NCI-H82 (cell line): Measurements from ENCODE around the gene GALNT11.
A peak's percentile ranks its signal among the peaks of the same experiment; 100 is the strongest.

Experiments
- DNase-seq: peaks from one replicate; lab custom pipeline; 2025; lab: John Stamatoyannopoulos, UW

GALNT11 gene

DNA sequence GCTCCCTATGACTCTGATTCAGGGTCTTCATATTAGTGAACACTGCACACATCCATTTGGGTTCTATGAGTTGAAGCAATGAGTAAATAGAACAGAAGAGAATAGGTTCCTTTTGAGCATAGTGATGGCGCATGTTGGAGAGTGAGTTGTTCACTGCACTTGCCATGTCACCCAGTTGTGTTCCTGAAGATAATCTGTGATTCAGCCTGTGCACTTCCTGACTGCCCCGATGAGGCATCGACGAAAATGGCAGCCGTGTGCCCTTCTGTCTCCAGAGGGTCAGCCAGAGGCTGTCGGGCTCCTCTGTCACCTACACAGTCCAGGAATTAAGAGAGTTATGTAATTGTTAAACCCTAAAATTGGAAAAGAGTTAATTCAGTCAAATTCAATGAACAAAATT lies 94.7 kb downstream of the GALNT11 start:
- no peak for DNase-seq

DNA sequence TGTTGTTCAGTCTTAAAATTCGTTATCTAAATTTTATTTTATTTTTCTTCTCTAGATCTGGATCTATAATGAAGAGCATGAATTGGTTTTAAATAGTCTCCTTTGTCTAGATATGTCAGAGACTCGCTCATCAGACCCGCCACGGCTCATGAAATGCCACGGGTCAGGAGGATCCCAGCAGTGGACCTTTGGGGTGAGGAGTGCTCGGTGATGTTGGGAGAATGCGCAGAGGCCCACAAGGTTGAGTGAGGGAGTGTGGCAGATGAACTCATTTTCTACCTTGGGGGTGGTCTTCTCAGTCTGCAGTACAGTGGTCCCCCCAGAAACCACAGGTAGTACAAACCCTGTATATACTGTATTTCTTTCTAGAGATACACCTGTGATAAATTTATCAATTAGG lies 95.3 kb downstream of the GALNT11 start:
- no peak for DNase-seq

DNA sequence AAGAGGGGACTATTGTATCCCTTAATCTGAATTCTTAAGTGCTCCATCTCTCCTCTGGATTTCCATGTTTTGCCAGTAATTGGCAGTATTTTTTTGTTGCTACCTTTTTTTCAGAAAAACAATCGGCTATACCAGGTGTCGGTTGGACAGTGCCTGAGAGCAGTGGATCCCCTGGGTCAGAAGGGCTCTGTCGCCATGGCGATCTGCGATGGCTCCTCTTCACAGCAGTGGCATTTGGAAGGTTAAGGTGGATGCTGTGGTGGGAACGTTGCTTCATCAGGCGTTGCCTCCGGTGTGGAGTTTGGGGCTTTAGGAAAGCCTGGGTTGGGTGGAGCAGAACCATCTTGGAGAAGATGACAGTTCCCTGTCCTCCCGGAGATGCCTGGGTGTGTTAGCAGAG lies 96.0 kb downstream of the GALNT11 start:
- DNase-seq: no peak

DNA sequence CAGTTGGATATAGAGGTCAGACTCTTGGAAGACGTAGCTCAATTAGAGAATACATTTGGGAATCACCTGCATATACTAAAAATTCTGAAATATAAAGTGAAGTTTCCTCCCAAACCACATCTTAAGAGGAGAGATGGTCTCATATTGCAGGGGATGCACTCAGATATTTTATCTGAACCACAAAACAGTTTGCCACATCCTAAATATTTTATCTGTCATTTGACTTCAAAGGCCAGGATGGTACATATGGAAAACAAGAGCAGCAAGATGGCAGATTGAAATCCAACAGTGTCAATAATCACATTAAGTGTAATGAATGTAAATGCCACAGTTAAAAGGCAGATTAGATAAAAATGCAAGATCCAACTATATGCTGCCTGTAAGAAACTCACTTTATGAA lies 97.1 kb downstream of the GALNT11 start:
- DNase-seq: no peak

DNA sequence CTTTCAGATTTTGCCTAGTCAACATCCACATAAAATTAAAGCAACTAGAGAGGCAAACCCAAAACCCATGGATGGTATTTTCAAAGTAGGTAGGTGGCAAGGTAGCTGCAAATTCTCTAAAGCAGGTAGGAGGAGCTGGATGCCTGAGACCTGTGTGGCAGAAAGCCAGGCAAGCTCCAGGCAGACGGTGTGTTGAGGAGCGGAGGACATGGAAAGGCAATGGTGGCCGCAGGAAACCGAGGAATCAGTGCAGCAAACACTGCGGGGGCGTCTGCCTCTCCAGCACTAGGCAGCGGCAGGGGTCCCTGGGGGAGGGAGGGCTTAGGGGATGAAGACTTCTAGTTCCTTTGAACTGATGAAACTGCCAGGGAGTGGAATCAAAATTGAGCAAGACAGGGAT lies 101.3 kb downstream of the GALNT11 start:
- DNase-seq: no peak

DNA sequence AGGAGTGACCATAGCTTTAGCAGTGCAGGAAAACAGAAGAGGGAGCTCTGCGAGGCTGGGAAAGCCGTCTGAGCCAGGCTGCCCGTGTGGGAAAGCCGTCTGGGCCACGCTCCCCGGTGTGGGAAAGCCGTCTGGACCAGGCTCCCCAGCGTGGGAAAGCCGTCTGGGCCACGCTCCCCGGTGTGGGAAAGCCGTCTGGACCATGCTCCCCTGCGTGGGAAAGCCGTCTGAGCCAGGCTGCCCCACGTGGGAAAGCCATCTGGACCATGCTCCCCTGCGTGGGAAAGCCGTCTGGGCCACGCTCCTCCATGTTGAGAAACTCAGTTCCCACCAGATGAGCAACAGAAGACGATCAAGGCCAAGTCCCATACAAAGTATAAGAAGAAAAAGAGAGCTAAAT lies 101.8 kb downstream of the GALNT11 start:
- no peak for DNase-seq

DNA sequence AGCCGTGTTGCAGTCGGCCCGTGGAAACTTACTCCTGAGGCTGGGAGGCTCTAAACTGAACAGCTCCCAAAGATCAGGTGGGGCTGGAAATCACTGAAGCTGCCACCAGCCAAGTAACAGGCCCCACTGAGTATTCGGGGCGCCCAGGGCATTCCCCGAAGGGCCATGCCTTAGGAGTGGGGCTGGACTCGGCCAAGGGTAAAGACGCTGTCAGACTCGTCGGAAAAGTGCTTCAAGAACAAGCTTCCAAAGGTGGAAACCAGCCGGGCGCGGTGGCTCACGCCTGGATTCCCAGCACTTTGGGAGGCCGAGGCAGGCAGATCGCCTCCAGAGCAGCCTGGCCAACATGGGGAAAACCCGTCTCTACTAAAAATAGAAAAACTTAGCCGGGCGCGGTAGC lies 102.8 kb downstream of the GALNT11 start:
- DNase-seq: no peak

DNA sequence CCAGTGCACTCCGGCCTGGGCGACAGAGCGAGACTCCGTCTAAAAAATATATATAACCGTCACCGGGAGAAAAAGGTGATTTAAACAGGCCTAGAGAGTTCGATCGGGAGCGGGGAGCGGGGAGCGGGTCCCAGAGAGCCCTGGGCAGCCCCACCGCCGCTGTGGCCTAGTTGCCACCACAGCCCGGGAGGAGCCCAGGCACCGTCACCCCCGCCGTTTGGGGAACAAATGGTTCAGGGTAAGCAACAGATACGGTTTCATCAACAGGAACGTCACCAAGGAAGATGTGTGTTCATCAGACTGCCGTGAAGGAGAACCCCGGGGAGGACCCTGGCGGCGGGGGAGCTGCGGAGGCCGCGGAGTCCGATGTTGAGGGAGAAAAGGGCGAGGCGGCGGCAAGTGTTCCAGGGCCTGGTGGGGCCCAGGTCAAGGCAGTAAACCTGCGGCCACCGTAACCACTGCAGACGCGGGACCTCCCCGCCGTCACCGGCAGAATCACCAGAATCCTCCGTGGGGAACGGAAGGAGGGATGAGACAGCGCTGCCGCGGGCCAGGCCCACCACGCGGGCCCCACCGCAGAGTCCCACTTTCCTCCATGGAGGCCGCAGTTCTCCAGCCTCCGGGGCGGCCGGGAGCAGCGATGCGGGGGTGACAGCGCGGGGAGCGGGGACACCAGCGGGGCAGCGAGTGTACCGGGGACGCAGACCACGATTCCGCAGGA lies 103.4 kb downstream of the GALNT11 start:
- no peak for DNase-seq

DNA sequence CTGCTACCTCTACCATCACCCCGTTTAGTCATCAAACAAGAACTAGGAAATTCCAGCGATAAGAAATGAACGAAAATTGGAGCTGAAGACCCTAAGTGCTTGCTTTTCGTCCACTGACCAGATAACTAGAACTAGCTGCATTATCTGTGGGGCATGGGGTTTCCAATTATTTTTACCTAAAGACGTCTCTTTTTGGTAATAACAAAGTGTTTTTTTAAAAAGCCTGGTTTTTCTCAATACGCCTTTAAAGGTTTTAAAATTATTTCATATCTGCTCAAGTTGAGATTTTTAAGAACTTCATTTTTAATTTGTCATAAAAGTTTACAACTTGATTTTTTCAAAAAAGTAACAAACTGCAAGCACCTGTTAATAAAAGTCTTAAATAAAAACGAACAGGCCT lies 104.2 kb downstream of the GALNT11 start:
- no peak for DNase-seq

DNA sequence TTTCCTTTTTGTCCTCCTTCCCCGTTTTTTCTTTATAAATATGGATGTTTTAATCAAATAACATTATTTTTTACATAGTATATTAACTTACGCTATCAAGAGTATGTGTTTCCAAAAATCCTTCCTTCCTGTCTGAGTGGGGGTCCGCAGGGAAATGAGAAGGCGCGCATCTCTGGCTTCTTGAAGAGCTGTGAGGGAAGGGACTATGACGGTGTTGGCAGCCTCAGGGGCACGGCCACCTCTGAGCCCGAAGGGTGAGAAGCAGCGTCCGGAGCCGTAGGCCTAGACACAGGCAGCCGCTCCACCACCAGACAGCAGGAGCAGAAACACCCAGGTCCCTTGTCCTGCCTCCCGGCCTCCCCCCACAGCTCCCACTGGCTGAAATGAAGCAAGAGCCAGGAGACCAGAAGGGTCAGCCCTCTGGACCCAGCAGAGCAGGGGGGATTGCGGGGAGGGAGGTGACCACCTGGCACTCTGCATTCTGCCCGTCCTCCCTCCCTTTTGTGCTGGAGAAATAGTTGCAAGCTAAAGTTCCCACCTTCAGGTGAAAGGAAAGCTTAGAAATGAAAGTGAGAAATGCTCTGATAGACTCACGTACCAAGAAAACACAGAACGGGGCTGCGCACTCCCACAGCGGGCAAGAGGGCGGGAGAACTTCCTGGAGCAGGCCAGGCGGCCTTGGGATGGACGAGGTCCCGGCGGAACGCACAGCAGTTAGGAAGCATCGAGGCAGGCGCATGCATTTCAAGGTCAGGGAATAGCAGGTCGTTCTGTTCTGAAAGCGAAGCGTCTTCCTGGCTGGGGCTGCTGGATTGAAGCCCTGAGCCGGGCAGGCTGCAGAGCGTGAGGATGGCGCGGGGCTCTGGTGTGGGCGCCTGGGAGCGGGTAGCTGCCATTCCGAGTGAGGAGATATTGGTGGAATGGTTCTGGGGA lies 105.5 kb downstream of the GALNT11 start:
- DNase-seq: no peak

DNA sequence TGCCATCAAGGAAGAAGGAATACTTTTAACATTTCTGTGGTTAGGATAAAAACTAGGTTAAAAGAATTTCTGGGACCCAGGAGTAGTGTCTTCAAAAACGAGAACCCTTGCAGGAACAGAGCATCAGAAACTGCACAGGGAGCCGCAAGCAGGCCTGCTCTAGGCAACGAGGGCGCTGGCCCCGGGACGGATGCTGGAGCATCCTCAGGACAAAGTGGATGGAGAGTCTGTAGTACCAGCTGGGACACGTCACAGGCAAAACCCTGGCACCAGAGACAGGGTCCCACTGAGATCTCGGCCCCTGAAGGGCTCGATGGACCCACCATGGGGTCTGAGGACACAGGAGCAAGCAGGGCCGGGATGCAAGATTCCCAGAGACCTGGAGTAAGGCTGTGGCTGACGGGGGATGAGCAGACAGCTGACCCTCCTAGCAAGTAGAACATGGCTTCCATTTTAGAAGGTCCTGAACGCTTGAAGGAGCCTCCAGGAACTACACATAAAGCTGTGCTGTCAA lies 106.6 kb downstream of the GALNT11 start:
- DNase-seq: no peak

DNA sequence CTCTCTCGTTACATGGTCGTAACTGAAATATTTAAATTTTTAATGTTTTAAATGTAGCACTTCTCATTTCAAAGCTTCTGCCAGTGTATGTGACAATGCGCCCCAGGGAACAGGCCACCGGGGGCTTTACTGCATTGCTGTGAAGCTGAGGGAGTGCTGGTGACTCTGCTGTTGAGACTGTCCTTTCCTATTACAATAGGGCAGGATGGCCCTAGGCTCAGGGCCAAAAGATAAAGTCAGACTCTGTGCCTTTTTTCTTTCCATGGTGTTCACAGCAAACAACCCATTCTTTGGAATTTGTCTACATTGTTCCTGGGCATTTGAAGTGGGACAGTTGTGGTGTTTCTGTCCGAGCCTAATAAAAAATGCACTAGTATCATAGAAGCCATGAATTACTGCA lies 107.3 kb downstream of the GALNT11 start:
- DNase-seq: no peak

DNA sequence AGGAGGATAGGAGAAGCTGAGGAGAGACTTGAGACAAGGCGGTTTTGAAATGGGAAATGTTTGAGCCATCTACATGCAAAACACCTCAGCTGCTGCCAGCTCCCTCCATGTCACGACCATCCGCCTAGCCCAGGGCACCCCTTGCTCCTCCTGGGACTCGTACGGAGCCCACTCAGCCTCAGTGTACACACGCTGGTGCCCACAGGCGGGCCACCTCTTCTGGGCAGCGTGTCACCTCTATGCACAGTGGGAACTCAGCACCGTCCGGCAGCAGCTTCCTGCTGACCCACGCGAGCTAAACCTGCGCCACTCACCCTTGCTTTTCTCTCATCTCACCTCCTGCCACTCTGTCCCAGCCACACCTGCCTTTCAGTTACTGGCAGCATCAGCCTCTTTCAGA lies 108.3 kb downstream of the GALNT11 start:
- DNase-seq: no peak

DNA sequence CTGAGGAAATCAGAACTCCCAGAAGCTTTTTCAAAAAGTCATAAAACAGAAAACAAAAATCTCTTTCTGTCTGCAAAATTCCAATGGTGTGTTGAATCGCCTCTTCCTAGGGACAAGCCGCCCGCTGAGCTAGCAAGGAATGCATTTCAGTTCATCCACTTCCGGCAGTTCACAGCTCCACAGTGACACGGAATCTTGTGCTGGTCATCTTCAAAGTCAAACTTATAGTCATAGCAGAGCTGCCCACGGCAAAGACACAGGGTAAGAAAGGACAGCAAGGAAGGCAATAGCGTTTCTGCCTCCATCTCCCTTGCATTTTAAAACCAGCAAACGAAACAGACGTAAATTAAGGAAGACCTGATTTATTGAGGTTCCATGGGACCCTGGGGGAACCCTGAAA lies 111.2 kb downstream of the GALNT11 start:
- no peak for DNase-seq

DNA sequence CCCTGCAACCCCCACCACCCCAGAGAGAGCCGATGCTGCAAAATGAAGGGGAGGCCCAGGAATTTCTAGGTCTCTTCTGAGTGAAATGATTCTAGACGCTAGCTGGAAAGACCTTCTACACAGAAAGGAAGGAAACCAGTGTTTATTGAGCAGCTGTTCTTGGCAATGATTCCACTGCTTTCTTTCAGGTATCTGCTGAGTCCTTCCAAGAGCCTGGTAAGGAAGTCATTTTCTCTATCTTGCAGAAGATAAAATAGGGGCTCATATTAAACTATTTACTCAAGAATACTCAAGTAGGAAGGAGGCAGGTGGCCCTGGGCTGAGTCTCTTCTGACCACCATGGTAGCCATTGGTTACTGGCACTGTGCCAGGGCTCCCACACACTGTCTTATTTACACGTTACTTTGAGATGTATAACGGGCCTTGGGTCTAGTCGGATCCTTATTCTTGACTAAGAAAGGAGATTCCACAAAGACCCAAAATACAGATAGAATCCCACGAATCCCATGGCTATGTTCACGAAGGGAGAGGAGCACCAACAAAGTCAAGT lies 112.1 kb downstream of the GALNT11 start:
- peak; percentile 2 for DNase-seq

DNA sequence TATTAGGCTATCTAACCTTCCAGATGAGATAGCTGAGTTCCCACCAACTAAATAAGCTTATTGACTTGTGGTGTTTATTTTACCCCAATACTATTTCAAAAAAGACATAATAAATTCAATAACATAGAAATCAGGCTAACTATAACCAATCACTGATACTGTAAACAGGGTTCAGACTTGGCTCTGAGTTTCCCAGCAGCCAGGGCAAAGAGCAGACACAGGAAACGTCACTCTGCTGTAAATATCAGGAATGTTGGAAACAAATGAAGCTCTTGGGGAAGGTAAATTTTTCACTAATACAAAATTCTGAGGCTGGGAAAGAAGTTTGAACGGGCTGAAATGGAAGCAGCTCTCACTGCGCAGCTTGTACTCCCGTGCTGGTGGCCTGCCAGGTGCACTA lies 114.6 kb downstream of the GALNT11 start:
- no peak for DNase-seq

DNA sequence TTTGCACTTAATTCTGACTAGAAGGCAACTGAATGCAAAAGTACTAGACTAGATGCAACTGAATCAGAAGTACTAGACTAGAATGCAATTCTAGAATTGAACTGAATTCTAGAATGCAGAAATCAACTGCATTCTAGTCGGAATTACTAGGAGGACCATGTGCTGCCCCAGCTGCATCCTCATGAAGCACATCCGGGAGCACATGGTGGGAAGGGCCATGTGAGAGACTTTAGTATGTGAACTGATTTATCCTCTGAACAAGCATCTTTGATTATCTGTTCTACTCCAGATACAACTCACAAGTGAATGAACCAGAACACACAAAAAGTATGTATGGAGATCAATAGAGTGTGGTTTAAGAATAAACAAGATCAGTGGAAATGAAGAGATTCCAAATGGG lies 115.1 kb downstream of the GALNT11 start:
- no peak for DNase-seq

DNA sequence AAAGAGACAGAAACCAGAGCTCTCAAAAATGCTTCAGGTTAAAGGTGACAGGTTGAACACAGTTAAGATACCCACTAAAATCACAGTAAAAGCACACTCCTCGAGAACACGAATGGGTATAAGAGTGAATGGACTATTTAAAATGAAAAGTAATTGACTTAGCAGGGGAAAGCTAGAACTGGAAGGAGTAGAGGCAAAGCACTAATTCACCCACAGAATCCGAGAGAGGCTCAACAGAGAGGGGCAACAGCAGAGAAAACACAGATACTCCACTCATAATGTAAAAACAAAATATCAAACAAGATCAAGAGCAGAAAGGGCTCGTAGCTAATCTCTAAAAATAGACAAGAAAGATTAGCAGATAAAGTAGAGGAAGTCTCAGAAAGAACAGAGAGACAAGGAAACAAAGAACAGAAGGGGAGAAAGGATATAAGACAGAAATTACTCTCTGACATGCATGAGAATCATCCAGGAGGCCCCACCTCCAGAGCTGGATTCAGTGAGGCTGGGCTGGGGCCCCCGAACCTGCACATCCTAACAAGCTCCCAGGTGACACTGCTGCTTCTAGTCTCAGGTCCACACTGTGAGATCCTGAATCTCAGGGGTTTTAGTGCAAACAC lies 117.6 kb downstream of the GALNT11 start:
- DNase-seq: no peak

DNA sequence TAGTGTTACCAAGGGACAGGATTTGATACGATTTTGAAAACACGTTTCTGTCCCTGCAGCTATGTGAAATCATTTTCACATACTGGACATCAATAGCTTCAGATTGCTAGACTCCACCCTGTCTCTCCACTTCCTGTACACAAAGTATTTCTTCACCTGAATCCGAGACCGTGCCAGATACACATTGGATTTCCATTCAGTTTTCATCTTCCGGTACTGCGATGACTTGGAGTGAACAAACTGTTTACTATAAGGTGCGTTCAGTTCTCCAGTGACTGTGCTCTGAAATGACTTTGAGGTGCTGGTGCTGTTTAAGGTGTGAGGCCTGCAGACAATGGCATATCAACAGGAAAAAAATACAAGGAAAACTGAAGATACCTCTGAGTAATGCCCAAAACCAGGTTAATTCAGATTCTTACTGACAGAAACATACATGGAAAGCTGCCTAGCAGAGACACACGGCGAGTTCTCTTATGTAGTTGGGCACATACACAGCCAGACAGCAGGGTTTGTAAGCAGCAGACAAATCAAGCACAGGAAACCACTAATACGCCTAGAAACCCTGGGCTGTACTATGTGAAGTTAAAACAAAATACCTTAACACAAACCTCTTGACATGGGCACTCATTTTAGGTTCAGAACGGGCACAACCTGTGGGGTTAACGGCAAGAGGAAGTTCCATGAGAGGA lies 119.2 kb downstream of the GALNT11 start:
- DNase-seq: no peak

DNA sequence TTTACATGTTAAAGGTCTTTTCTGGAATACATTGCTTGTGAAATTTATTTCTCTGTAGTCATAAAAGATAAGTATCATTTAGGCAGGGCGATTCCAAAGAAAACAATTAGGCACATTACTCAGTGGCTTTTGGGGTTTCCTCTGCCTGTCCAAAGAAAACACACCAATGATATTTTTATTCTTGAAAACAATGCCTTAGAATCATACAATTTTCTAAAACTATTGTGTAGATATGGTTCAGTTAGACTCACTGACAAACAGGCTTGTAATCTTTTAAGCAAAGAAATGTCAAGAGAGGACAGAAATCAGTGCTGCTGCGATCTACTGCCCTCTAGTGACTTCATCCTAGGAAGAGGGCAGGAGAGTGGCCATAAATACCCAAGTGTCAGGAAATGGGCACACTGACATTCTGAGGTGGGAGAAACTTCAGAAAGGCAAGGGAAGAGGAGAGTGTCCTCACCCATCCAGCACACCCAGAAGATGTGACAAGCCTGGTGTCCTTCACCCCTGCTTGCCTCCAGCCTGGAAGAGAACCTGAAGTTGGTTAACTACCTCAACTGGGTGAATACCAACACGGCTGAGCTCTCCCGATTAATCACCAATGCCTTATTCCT lies 120.5 kb downstream of the GALNT11 start:
- DNase-seq: peak; percentile 59

DNA sequence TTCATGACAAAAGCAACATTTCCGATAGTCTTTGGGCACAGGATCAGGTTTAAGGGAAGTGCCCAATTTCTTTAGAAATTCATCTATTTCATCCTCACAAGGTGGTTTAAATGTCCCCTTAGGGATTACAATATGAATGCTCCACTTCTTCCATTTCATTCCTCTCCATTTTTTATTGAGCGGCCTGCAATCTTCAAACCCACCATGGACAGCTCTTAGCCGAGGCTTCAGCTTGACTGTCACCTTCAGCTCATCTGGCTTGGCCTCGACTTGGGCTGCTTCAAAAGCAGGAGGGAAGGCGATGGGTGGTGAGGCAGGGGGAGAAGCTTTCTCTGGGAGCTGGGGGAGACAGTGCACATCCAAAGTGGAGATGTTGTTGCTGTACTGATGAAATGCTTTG lies 123.2 kb downstream of the GALNT11 start:
- DNase-seq: no peak
